Measurements from ENCODE around the gene PARD3B. TPM values are rescaled to one million over a fixed set of nuclear protein-coding genes. Genes with fewer than 3 reads are reported as not detected.

Gene PARD3B
- total RNA-seq, 2 experiments from 2014 or later, result 0.06 to 0.23 TPM

GRCh38 chr2:204917089-204917701 is 371.9 kb downstream of the PARD3B start:
- CTCF ChIA-PET, result no interaction called here
- POLR2A ChIA-PET, result no interaction called here

- CTCF ChIA-PET, result no interaction called here
- POLR2A ChIA-PET, result no interaction called here
These were observed 375.5 kb downstream of the PARD3B start for GRCh38 chr2:204920776-204921175.

GRCh38 chr2:204923957-204924356 is 378.7 kb downstream of the PARD3B start:
- CTCF ChIA-PET, result no interaction called here
- POLR2A ChIA-PET, result no interaction called here

GRCh38 chr2:204931562-204931961 is 386.3 kb downstream of the PARD3B start:
- POLR2A ChIA-PET, result no interaction called here
- CTCF ChIA-PET, result no interaction called here

GRCh38 chr2:204933735-204934374 is 388.6 kb downstream of the PARD3B start:
- CTCF ChIA-PET, result no interaction called here
- POLR2A ChIA-PET, result no interaction called here

GRCh38 chr2:204944927-204945326 is 399.7 kb downstream of the PARD3B start:
- ChIA-PET CTCF (no interaction called here), POLR2A (no interaction called here)

- ChIA-PET POLR2A (no interaction called here), CTCF (no interaction called here)
These were observed 400.1 kb downstream of the PARD3B start for GRCh38 chr2:204945376-204945775.

- ChIA-PET CTCF (no interaction called here), POLR2A (no interaction called here)
These were observed 401.6 kb downstream of the PARD3B start for GRCh38 chr2:204946892-204947291.

- POLR2A ChIA-PET, result no interaction called here
- CTCF ChIA-PET, result no interaction called here
These were observed 402.1 kb downstream of the PARD3B start for GRCh38 chr2:204947405-204947804.

- CTCF ChIA-PET, result no interaction called here
- POLR2A ChIA-PET, result no interaction called here
These were observed 402.9 kb downstream of the PARD3B start for GRCh38 chr2:204948024-204948763.

GRCh38 chr2:204948822-204949221 is 403.5 kb downstream of the PARD3B start:
- ChIA-PET POLR2A (no interaction called here), CTCF (no interaction called here)

GRCh38 chr2:204950695-204951346 is 405.5 kb downstream of the PARD3B start:
- ChIA-PET CTCF (no interaction called here), POLR2A (no interaction called here)

- POLR2A ChIA-PET, result no interaction called here
- CTCF ChIA-PET, result no interaction called here
These were observed 413.1 kb downstream of the PARD3B start for GRCh38 chr2:204958371-204958770.

GRCh38 chr2:204964414-204964813 is 419.1 kb downstream of the PARD3B start:
- ChIA-PET CTCF (no interaction called here), POLR2A (no interaction called here)

- POLR2A ChIA-PET, result no interaction called here
- CTCF ChIA-PET, result no interaction called here
These were observed 421.0 kb downstream of the PARD3B start for GRCh38 chr2:204966245-204966644.

GRCh38 chr2:204967199-204967960 is 422.1 kb downstream of the PARD3B start:
- CTCF ChIA-PET, result no interaction called here
- POLR2A ChIA-PET, result no interaction called here

GRCh38 chr2:204971206-204971907 is 426.1 kb downstream of the PARD3B start:
- ChIA-PET CTCF (no interaction called here), POLR2A (no interaction called here)

- POLR2A ChIA-PET, result no interaction called here
- CTCF ChIA-PET, result no interaction called here
These were observed 426.9 kb downstream of the PARD3B start for GRCh38 chr2:204972161-204972560.

- ChIA-PET CTCF (no interaction called here), POLR2A (no interaction called here)
These were observed 427.5 kb downstream of the PARD3B start for GRCh38 chr2:204972606-204973336.
